ENCODE results near the gene PPIC.

DNA sequence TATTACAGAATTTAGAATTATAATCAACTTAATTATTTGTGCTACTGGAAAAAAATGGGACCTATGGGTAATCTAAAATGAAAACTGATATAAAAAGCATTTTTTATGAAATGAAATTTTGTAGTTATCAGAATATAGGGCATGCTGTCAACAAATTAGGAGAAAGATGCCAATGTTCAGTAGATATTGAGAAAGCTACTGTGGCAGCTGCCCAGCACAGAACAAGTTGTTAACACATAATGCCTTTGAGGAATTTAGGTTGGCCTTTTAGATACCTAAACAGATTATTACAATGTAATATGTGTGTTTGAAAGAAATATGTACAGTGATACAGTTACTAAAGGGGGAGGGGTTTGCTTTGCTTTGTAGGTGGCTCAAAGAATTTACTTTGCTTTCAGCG is 54.1 kb downstream of the PPIC start:
- TF ChIP-seq, protein P1, sequence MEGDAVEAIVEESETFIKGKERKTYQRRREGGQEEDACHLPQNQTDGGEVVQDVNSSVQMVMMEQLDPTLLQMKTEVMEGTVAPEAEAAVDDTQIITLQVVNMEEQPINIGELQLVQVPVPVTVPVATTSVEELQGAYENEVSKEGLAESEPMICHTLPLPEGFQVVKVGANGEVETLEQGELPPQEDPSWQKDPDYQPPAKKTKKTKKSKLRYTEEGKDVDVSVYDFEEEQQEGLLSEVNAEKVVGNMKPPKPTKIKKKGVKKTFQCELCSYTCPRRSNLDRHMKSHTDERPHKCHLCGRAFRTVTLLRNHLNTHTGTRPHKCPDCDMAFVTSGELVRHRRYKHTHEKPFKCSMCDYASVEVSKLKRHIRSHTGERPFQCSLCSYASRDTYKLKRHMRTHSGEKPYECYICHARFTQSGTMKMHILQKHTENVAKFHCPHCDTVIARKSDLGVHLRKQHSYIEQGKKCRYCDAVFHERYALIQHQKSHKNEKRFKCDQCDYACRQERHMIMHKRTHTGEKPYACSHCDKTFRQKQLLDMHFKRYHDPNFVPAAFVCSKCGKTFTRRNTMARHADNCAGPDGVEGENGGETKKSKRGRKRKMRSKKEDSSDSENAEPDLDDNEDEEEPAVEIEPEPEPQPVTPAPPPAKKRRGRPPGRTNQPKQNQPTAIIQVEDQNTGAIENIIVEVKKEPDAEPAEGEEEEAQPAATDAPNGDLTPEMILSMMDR (IDR thresholded peaks at IDR 0.05), result no peak
- TF ChIP-seq EP300 (IDR thresholded peaks at IDR 0.05) (no peak), POLR2A (IDR thresholded peaks at IDR 0.05) (no peak), POLR2AphosphoS5 (IDR thresholded peaks at IDR 0.05) (no peak)
